SK-N-MC (cell line): ENCODE data around the gene FER.
"Not testable (repeated sequence)": the region's sequence is repeated elsewhere in the genome, so short reads cannot be mapped to it uniquely, and the experiment has no call there.

Source experiments
- DNase-seq: peaks from one replicate; pipeline ENCODE4 v3.0.0-alpha.2; 2011; ENCODE audit warnings: low read depth, low spot score
- H3K27ac ChIP-seq: fragments of 200-600 bp; sonication (generic); 2 replicates; pipeline ENCODE4 v1.5.1; 2016; ENCODE audit warnings: mixed run types
- H3K36me3 ChIP-seq: fragments of 200-600 bp; sonication (generic); 2 replicates; pipeline ENCODE4 v1.6.1; 2017; ENCODE audit warnings: antibody characterized with exemption, low read length, mixed read lengths; ENCODE audit not compliant: insufficient read depth
- H3K4me3 ChIP-seq: fragments of 200-600 bp; sonication (generic); 2 replicates; pipeline ENCODE4 v1.5.1; 2016
- H3K9ac ChIP-seq: fragments of 200-600 bp; sonication (generic); 2 replicates; pipeline ENCODE4 v1.8.0; 2017; ENCODE audit warnings: mixed run types, mixed read lengths; ENCODE audit not compliant: insufficient read length
- H3K9me3 ChIP-seq: fragments of 200-600 bp; sonication (generic); 2 replicates; pipeline ENCODE4 v1.6.1; 2017; ENCODE audit warnings: low read depth, mild to moderate bottlenecking, antibody characterized with exemption, low read length, moderate library complexity, mixed read lengths
- EZH2 ChIP-seq: fragments of 200-600 bp; sonication (generic); IDR thresholded peaks from one replicate; pipeline ENCODE4 v1.6.1; 2017; ENCODE audit warnings: antibody characterized with exemption
- FOXP2 ChIP-seq: optimal IDR thresholded peaks from 2 replicates; pipeline ENCODE3; 2011; ENCODE audit warnings: mild to moderate bottlenecking, moderate library complexity; ENCODE audit not compliant: insufficient read depth; ENCODE audit errors: extremely low read length, control extremely low read depth
- POLR2AphosphoS5 ChIP-seq: IDR thresholded peaks from 2 replicates; pipeline ENCODE4 v1.6.1; 2012; ENCODE audit warnings: mild to moderate bottlenecking, low read depth, low read length, borderline replicate concordance

The FER gene

DNA sequence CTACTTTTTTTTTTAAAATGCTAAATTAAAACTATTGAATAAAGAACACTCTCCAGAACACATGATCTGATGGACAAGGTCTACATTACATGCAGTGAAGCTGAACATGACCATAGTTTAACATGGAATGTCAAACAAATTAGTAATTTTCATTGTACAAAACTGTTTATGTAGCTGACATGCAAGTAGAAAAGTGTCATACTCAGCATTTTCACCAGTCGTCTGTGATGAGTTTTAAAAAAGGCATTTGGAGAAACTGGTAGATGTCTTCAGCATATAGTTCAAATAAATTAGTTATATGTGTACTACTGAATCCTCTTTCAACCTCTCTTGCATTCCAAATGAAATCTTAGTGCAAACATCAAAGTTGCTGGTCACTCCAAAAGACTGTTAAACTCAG, 301.9 kb downstream of the FER start:
- H3K36me3 ChIP-seq: no peaks in the 10 kb centered on the region
- DNase-seq: no peak
- TF ChIP-seq FOXP2: no peak
- no peak for TF ChIP-seq EZH2
- TF ChIP-seq POLR2AphosphoS5: no peak
- H3K9me3 ChIP-seq: no peaks in the 10 kb centered on the region
- no peak overlapping the region for H3K4me3 ChIP-seq
- H3K9ac ChIP-seq: no peak overlapping the region
- no peak overlapping the region for H3K27ac ChIP-seq

DNA sequence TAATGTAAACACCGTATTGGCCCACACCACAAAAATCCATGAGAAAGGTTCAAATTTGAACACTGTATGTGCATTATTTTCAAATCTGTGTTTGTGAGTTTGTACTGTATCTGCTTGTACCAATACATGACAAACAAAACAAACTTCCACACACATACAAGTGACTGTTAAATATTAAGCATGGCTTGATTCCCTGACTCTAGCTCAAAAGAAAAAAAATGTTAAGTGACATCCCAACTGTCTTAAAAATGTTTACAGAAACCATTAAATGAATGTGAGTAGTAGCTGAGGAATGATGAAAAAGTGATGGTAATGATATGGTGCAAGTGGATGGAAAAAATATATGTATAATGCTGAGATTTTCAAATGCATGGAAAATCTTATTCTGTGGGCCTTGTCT, 302.6 kb downstream of the FER start:
- not testable (repeated sequence) for H3K4me3 ChIP-seq, H3K9ac ChIP-seq, DNase-seq, H3K27ac ChIP-seq, H3K9me3 ChIP-seq, H3K36me3 ChIP-seq

DNA sequence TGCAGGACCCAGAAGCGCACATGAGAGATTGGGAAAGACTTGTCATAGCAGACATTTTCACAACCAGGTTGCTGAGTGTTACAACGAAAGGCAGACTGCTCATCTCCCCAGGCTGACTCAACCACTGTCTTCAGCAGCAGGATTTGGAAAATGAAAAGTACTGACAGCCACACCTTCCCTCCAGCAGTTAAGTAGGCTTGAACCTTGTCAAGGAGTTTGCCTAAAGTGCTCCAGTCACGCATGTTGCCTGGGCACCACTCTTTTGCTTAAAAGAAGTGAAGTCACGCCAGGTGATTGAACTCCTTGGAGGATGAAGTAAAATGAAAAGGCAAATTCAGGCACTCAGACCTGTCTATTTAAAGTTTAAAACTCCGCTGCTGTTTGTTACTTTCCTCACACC, 304.5 kb downstream of the FER start:
- not testable (repeated sequence) for H3K4me3 ChIP-seq, DNase-seq, H3K9me3 ChIP-seq, H3K27ac ChIP-seq, H3K36me3 ChIP-seq, H3K9ac ChIP-seq

DNA sequence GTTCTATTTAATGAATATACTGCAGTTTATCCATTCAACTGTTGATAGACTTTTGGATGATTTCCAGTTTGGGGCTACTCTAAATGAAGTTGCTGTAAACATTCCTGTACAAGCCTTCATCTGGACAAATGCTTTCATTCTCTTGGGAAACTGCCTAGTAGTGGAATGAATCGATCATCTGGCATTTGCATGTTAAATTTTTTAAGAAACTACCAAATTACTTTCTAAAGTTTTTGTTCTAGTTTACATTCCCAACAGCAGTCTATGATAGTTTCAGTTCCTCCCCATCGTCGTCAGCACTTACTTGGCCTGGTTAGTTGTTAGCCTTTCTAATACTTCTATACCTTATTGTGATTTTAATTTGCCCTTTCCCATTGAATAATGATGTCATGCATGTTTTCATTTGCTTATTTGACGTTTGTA, 306.3 kb downstream of the FER start:
- H3K4me3 ChIP-seq: no peak overlapping the region
- H3K27ac ChIP-seq: no peak overlapping the region
- TF ChIP-seq EZH2 (no peak), FOXP2 (no peak), POLR2AphosphoS5 (no peak)
- DNase-seq: no peak
- no peaks in the 10 kb centered on the region for H3K36me3 ChIP-seq
- H3K9me3 ChIP-seq: no peaks in the 10 kb centered on the region
- H3K9ac ChIP-seq: no peak overlapping the region

DNA sequence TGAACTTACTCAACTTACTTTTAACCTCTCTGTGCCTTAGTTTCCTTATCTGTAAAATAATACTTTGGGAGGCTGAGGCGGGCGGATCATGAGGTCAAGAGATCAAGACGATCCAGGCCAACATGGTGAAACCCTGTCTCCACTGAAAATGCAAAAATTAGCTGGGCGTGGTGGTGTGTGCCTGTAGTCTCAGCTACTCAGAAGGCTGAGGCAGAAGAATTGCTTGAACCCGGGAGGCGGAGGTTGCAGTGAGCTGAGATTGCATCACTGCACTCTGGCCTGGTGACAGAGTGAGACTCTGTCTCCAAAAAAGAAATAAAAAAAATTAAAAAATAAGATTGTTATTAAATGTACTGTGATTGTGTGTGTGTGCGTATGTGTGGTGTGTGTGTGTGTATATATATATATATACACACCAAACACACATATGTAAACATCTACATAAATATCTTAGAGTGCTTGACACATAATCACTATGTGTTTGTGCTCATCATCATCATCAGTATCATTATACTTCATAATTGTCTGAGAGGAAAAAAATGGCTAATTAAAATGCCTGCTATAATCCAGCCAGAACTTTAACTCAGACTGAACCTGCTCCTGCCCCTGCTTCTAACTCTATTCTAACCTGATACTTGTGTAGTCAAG, 312.8 kb downstream of the FER start:
- no peak overlapping the region for H3K9ac ChIP-seq
- no peak overlapping the region for H3K27ac ChIP-seq
- DNase-seq: no peak
- H3K4me3 ChIP-seq: no peak overlapping the region
- H3K9me3 ChIP-seq: no peaks in the 10 kb centered on the region
- no peaks in the 10 kb centered on the region for H3K36me3 ChIP-seq
- TF ChIP-seq EZH2: no peak
- no peak for TF ChIP-seq POLR2AphosphoS5
- no peak for TF ChIP-seq FOXP2

DNA sequence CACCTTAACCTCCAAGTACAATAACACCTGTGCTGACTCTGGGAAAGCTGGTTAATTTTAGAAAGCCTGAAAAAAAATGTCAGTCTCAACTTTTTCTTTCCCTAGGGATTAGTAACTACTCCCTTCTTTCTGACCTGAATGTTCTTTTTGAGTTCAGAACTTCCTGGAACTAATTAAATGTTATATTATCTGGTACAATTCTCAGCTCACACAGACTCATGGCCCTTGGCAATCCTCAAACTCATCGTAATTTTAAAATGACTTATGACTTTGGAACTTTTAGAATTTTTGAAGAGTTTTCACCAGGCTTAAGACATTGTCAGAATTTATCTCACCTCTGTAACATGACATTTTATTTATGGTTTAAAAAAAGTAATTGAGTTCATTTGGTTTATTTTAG, 315.0 kb downstream of the FER start:
- Histone ChIP-seq H3K27ac (no peak overlapping the region), H3K9me3 (no peaks in the 10 kb centered on the region), H3K4me3 (no peak overlapping the region), H3K9ac (no peak overlapping the region), H3K36me3 (no peaks in the 10 kb centered on the region)
- DNase-seq: peak; percentile 18
- no peak for TF ChIP-seq FOXP2
- no peak for TF ChIP-seq EZH2
- TF ChIP-seq POLR2AphosphoS5: no peak; the same call in 1 of the 2 replicates

DNA sequence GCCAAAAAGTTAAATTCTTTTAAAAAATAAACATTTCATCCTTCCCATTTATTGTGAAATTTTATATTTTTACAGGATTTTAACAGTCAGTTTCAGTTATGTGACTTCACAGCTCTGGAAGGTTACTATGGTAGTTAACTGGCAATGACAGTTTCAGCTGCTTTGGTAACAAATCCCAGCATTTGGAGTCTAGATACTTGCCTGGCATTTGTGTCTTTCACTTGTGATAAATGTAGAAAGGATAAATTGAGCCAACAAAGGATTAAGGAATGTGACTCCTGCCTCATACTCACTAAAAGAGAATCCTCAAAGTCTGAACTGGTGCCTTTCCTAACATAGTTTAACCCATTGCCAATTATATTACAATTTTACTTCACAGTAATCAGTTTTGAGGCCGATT, 315.5 kb downstream of the FER start:
- Histone ChIP-seq H3K36me3 (no peaks in the 10 kb centered on the region), H3K9me3 (no peaks in the 10 kb centered on the region), H3K27ac (no peak overlapping the region), H3K9ac (no peak overlapping the region), H3K4me3 (no peak overlapping the region)
- DNase-seq: no peak
- TF ChIP-seq EZH2: no peak
- no peak for TF ChIP-seq FOXP2
- no peak for TF ChIP-seq POLR2AphosphoS5

DNA sequence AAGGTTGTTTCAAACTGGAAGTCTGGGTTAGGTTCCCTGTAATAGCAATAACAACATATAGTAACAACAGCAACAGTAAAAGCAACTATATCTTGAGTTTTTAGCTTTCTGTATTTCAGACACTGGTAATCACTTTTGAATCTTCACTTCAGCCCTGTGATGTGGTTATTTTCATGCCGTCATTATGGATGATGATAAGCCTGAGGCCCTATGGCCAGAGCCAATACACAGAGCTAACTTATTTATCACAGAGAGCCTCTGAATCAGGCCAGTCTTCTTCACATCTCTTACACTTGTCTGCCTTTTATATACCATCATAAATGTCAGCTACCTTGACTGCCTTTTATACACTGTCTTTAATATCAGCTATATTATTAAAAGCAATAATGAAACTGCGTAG, 329.0 kb downstream of the FER start:
- Histone ChIP-seq H3K36me3 (no peaks in the 10 kb centered on the region), H3K4me3 (no peak overlapping the region), H3K27ac (no peak overlapping the region), H3K9ac (no peak overlapping the region), H3K9me3 (no peaks in the 10 kb centered on the region)
- TF ChIP-seq EZH2 (no peak), FOXP2 (no peak), POLR2AphosphoS5 (no peak)
- DNase-seq: no peak

DNA sequence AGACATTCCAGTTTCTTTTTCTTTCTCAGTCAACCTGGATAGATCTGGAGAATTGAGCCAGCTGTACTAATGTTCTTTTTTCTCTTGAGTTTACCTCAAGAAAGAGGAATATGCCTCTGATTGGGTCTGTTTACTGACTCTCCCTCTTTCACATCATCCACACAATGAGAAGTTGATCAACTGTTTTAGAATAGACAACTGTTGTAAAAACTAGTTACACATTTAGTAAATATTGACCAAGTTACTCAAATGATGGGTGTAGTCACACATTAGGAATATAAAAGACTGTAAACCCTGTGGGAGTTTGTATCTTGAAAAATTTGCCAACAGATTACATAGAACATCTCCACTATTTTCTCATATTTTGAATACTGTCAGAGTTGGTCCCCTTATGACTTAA, 330.8 kb downstream of the FER start:
- no peak overlapping the region for H3K4me3 ChIP-seq
- H3K36me3 ChIP-seq: no peaks in the 10 kb centered on the region
- no peak overlapping the region for H3K9ac ChIP-seq
- no peak for TF ChIP-seq EZH2
- no peak for TF ChIP-seq FOXP2
- TF ChIP-seq POLR2AphosphoS5: no peak
- no peak for DNase-seq
- no peak overlapping the region for H3K27ac ChIP-seq
- H3K9me3 ChIP-seq: no peaks in the 10 kb centered on the region
